GM12864 (cell line): Measurements from ENCODE around the gene NR3C2.

ENCODE experiments used
- DNase-seq: peaks from one replicate; pipeline ENCODE4 v3.0.0-alpha.2; 2011; ENCODE audit warnings: low read depth
- H3K4me3 ChIP-seq: 2 replicates; pipeline ENCODE4 v1.5.1; 2011; ENCODE audit warnings: mild to moderate bottlenecking, low read depth, low read length, control low read depth
- TF ChIP-seq, protein P1 (sequence below): IDR thresholded peaks from 2 replicates; pipeline ENCODE4 v1.5.1; 2011; ENCODE audit warnings: low read depth, mild to moderate bottlenecking, moderate library complexity, low read length, control low read depth, inconsistent platforms; ENCODE audit errors: missing control alignments

Gene NR3C2

GRCh38 chr4:148227147-148227546 is 215.1 kb downstream of the NR3C2 start:
- DNase-seq: no peak
- no peak overlapping the region for H3K4me3 ChIP-seq
- TF ChIP-seq, protein P1, sequence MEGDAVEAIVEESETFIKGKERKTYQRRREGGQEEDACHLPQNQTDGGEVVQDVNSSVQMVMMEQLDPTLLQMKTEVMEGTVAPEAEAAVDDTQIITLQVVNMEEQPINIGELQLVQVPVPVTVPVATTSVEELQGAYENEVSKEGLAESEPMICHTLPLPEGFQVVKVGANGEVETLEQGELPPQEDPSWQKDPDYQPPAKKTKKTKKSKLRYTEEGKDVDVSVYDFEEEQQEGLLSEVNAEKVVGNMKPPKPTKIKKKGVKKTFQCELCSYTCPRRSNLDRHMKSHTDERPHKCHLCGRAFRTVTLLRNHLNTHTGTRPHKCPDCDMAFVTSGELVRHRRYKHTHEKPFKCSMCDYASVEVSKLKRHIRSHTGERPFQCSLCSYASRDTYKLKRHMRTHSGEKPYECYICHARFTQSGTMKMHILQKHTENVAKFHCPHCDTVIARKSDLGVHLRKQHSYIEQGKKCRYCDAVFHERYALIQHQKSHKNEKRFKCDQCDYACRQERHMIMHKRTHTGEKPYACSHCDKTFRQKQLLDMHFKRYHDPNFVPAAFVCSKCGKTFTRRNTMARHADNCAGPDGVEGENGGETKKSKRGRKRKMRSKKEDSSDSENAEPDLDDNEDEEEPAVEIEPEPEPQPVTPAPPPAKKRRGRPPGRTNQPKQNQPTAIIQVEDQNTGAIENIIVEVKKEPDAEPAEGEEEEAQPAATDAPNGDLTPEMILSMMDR: no peak

DNA sequence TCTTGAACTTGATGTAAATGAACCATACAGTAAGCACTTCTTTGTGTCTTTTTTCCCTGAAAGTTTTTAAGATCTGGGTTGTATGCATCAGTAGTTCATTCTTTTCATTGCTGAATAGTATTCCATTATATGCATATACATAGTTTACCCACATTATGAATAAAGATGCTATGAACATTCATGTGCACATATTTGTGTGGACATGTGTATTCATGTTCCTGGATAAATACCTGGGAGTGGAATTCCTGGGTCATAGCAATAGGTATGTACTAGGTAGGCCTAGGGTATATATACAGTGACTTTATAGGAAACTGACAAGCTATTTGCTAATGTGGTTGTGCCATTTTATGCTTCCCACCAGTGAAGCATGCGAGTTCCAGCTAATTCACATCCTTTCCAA is 215.9 kb downstream of the NR3C2 start:
- DNase-seq: no peak
- H3K4me3 ChIP-seq: no peak overlapping the region
- TF ChIP-seq, protein P1: no peak

DNA sequence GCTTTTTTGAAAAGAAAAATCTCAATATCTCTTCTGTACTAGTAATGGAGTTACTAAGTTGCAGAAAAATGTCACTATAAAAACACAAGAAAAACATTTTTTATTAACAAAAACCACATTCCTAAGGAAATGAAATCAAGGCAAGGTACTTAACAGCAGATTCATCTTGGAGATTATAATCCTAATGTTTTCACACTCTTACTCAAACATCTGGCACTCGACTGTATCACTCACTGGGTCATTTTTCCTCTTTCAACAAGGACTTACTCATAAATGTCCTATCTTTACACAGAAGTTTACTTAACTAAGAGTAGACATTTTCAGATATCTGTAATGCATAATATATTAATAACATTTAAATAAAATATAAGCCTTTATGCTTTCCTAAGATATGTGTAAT is 216.6 kb downstream of the NR3C2 start:
- TF ChIP-seq, protein P1: no peak
- DNase-seq: no peak
- no peak overlapping the region for H3K4me3 ChIP-seq

GRCh38 chr4:148224476-148224875 is 217.7 kb downstream of the NR3C2 start:
- no peak for DNase-seq
- TF ChIP-seq, protein P1: no peak
- H3K4me3 ChIP-seq: no peak overlapping the region

GRCh38 chr4:148222991-148223660 is 219.1 kb downstream of the NR3C2 start:
- no peak overlapping the region for H3K4me3 ChIP-seq
- TF ChIP-seq, protein P1: no peak
- no peak for DNase-seq

- peak; percentile 24 for DNase-seq
- TF ChIP-seq, protein P1: no peak
- peak overlapping the region; percentile 29 for H3K4me3 ChIP-seq
Observed at GRCh38 chr4:148216866-148217814, 225.1 kb downstream of the NR3C2 start.

GRCh38 chr4:148216321-148216720 is 225.9 kb downstream of the NR3C2 start:
- H3K4me3 ChIP-seq: no peak overlapping the region
- TF ChIP-seq, protein P1: no peak
- DNase-seq: no peak
